ENCODE results near the gene TATDN2.
"Not testable (repeated sequence)": the region's sequence is repeated elsewhere in the genome, so short reads cannot be mapped to it uniquely, and the experiment has no call there.

The TATDN2 gene

DNA sequence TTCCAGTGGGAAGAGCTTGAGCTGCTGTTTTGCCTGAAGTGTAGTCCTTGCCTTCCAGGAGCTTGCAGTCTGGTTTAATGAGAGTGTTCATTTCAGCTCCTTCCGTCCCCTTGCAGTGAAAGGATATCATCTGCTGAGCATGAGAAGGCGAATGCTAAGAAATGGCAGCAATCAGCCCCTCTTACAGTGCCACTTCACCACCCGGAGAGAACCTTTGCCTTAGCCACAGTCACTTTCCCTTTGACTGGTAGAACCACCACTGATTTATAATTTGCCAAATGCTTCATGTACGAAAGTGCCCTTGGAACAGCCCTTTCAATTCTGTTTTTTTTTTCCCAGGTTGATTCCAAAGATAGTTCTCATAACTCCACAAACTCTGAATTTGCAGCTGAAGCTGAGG is 11.5 kb downstream of the TATDN2 start:
- TF ChIP-seq, protein P1, sequence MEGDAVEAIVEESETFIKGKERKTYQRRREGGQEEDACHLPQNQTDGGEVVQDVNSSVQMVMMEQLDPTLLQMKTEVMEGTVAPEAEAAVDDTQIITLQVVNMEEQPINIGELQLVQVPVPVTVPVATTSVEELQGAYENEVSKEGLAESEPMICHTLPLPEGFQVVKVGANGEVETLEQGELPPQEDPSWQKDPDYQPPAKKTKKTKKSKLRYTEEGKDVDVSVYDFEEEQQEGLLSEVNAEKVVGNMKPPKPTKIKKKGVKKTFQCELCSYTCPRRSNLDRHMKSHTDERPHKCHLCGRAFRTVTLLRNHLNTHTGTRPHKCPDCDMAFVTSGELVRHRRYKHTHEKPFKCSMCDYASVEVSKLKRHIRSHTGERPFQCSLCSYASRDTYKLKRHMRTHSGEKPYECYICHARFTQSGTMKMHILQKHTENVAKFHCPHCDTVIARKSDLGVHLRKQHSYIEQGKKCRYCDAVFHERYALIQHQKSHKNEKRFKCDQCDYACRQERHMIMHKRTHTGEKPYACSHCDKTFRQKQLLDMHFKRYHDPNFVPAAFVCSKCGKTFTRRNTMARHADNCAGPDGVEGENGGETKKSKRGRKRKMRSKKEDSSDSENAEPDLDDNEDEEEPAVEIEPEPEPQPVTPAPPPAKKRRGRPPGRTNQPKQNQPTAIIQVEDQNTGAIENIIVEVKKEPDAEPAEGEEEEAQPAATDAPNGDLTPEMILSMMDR (IDR thresholded peaks at IDR 0.05; ENCODE audit: insufficient read depth, low read depth, low read length, missing control alignments) = no peak
- DNase-seq (ENCODE audit: low read depth) = no peak
- no peak overlapping the region for H3K4me3 ChIP-seq (ENCODE audit: low read depth, low read length)

DNA sequence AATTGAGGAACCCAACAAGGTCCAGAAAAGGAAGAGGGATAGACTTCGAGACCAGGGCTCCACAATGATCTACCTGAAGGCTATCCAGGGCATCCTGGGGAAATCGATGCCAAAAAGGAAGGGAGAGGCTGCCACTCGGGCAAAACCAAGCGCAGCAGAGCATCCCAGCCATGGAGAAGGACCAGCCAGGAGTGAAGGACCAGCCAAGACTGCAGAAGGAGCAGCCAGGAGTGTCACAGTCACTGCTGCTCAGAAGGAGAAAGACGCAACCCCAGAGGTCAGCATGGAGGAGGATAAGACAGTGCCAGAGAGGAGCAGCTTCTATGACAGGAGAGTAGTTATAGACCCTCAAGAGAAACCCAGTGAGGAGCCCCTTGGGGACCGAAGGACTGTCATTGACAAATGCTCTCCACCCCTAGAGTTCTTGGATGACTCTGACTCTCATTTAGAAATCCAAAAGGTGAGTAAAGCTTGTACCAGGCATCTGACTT is 12.0 kb downstream of the TATDN2 start:
- no peak overlapping the region for H3K4me3 ChIP-seq (ENCODE audit: low read depth, low read length)
- DNase-seq (ENCODE audit: low read depth) = no peak
- TF ChIP-seq, protein P1 (IDR thresholded peaks at IDR 0.05; ENCODE audit: insufficient read depth, low read depth, low read length, missing control alignments) = no peak

DNA sequence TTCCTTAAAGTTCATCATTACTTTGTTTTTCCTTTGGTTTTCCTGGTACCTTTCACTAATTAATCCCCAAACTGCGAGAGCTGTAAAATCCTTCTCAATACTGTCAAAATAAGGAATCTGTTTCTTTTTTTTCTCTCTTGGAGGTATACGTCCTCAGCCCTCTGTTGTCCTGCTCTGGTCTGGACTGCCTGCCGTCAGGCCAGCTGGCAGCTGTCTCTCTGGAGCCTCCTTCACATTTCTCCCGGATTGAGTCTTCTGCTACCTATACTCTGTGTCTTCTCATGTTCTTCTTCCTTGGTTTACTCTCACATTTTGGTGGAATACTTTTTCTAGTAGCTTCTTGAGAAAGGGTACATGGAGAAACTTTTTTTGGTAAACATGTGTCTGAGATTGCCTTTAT is 13.8 kb downstream of the TATDN2 start:
- TF ChIP-seq, protein P1 (IDR thresholded peaks at IDR 0.05; ENCODE audit: insufficient read depth, low read depth, low read length, missing control alignments) = no peak
- DNase-seq (ENCODE audit: low read depth) = no peak

DNA sequence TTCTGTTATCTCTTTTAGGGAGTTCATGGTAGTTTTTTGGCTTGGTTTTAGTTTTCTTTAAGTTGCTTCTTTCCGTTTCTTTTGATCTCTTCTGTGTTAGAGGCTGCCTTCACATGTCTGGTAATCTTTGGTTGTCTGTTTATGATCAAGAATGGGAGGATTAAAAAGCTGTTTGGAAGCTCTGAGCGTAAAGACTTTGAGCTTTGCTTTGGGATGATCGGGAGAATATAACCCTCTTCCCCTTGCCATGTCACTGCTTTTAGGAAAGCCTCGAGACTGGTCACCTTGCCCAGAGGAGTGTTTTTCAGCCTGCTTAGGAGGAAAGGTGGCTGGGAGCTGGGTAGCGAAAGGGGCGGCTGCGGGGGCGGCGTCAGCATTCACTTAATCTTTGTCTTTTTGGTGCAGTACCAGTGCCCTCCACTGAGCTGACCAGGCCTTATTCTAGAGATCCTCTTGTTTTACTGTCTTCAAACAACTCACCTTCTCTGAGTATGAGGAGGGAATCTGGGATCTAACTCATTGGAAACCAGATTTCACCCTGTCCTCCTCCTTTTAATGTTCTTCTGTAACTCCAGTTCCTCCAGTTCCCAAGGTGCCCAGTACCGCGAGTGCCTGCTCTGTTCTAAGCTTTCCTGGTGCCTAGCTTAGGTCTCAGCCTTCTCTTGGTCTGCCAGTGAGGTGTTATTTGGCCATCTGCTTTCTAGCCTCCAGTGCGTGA is 15.5 kb downstream of the TATDN2 start:
- H3K4me3 ChIP-seq (ENCODE audit: low read depth, low read length) = no peak overlapping the region
- TF ChIP-seq, protein P1 (IDR thresholded peaks at IDR 0.05; ENCODE audit: insufficient read depth, low read depth, low read length, missing control alignments) = peak; percentile 34

More for the DNA sequence above, 13.8 kb downstream of the TATDN2 start:
- H3K4me3 ChIP-seq (ENCODE audit: low read depth, low read length) = no peak overlapping the region

DNA sequence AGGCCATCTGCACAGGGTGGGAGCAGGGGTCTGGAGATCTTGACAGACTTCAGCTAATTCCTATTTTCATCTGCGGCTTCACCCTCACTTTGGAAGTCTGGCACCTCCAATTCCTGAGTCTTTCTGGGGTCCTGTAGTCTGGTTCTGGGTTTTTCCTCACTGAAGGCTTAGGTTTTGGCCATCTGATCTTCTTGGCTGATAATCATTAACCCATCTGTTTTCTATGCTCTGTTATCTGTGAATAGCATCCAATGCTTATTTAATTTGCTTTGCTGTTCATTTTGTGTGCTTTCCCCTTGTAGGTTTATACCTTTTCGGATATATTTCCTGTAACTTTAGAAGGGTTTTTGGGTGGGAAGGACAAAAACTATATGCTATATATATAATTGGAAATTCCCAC is 17.6 kb downstream of the TATDN2 start:
- DNase-seq (ENCODE audit: low read depth) = no peak
- no peak overlapping the region for H3K4me3 ChIP-seq (ENCODE audit: low read depth, low read length)
- TF ChIP-seq, protein P1 (IDR thresholded peaks at IDR 0.05; ENCODE audit: insufficient read depth, low read depth, low read length, missing control alignments) = no peak

More for the DNA sequence above, 15.5 kb downstream of the TATDN2 start:
- peak; percentile 45 for DNase-seq (ENCODE audit: low read depth)

DNA sequence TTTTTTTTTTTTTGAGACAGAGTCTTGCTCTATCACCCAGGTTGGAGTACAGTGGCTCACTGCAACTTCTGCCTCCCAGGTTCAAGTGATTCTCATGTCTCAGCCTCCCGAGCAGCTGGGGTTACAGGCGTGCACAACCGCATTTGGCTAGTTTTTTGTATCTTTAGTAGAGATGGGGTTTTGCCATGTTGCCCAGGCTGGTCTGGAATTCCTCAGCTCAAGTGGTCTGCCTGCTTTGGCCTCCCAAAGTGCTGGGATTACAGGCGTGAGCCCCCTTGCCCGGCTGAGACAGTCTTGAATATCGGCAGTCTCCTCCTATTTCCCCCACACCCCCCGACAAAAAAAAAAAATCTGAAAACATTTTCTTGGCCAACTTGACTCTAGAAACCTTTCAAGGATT is 18.7 kb downstream of the TATDN2 start:
- not testable (repeated sequence) for DNase-seq (ENCODE audit: low read depth); H3K4me3 ChIP-seq (ENCODE audit: low read depth, low read length)

DNA sequence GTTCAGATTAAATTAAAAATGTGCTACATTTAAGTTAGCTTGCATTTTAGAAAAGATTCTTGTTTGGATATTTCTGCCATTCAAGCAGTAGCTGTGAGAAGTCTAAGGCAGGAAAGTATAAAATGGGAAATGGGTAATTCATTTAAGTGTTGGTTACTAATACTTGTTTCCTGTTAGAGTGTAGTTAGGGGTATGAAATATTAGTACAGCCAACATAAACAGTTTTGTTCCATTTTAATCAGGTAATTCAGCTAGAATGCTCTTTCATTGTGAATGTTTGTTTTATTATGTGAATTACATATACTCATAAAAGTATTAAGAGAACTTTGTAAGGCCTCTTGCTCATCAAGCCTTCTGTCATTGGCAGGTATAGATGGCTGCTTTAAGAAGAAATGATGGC is 19.9 kb downstream of the TATDN2 start:
- H3K4me3 ChIP-seq (ENCODE audit: low read depth, low read length) = no peak overlapping the region
- DNase-seq (ENCODE audit: low read depth) = no peak

More for the DNA sequence above, 19.9 kb downstream of the TATDN2 start:
- TF ChIP-seq, protein P1 (IDR thresholded peaks at IDR 0.05; ENCODE audit: insufficient read depth, low read depth, low read length, missing control alignments) = no peak
